Liver (tissue), 2 donors: ENCODE results near the gene WHRN.

Experiments
- CTCF ChIP-seq: fragments of 150-350 bp; IDR thresholded peaks from 2 replicates; pipeline ENCODE4 v1.5.1; 2017; ENCODE audit warnings: improper control_type of control experiment, low read depth, low read length; ENCODE audit not compliant: missing input control
- MAX ChIP-seq: IDR thresholded peaks from 2 replicates; pipeline ENCODE4 v1.6.1; 2016; ENCODE audit warnings: antibody characterized with exemption
- donor health status: healthy.

- TF ChIP-seq CTCF, result no peak
- no peak for TF ChIP-seq MAX
Measured at GRCh38 chr9:114450833-114451706, 54.2 kb downstream of the WHRN start.
